ENCODE results near the gene KHDC3L.

GRCh38 chr6:73363537-73363875, 1.0 kb downstream of the KHDC3L start:
- no peak for TF ChIP-seq CTCF (IDR thresholded peaks at IDR 0.05; ENCODE audit: low read length)
- TF ChIP-seq EZH2 (IDR thresholded peaks at IDR 0.05; ENCODE audit: borderline replicate concordance, low read length) = no peak
